ENCODE data around the gene NAT16.

The NAT16 gene

DNA sequence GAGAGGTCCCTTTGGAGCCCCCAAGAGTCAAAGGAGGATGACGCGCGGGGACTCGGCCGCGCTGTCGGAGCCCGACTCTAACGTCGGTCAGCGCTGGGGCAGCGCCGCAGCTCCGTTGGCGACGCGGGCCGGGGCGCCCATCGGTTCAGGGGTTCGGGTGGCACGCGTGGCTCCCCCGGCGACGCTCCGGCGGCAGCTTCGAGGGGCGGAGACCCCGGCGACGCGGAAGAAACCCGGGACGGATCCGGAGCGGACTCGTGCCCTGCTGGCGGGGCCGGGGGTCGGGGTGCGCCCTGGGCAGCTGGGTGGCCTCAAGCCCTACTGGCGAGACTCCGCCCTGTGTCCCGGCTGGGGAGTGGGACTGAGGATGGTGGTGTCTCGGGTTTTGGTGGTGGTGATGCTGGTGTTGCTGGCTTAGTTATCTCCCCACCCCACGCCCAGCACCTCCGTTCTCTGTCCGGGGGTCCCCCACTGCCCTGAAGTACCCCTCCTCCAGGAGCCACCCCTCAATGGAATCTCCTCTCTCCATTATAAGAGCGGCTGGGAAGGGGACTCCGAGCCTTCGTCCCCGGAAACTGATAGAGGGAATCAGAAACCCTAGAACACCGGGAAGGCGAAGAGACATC is at the start of gene NAT16:
Gene NAT16 (minus strand): TSS at position 164 of the 626 bp plus-strand sequence. CDS start 5,486 bp downstream, outside the sequence.
- DNase-seq: no peak

GRCh38 chr7:101226721-101227120 is 46.6 kb upstream of the NAT16 start:
- no peak for DNase-seq

GRCh38 chr7:101225650-101226049 is 45.6 kb upstream of the NAT16 start:
- DNase-seq: no peak

DNA sequence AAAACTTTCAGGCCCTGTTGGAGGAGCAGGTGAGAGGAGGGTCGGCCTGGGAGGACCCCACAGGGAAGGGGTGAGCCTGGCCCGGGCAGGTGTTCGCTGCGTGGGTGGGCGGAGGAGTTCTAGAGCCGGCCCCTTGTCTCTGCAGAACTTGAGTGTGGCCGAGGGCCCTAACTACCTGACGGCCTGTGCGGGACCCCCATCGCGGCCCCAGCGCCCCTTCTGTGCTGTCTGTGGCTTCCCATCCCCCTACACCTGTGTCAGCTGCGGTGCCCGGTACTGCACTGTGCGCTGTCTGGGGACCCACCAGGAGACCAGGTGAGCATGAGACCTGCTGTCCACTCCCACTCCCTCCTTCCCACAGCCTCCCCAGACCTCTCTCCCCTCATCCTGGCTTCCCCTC is 43.4 kb upstream of the NAT16 start:
- no peak for DNase-seq

GRCh38 chr7:101222275-101222830 is 42.3 kb upstream of the NAT16 start:
- DNase-seq: no peak

DNA sequence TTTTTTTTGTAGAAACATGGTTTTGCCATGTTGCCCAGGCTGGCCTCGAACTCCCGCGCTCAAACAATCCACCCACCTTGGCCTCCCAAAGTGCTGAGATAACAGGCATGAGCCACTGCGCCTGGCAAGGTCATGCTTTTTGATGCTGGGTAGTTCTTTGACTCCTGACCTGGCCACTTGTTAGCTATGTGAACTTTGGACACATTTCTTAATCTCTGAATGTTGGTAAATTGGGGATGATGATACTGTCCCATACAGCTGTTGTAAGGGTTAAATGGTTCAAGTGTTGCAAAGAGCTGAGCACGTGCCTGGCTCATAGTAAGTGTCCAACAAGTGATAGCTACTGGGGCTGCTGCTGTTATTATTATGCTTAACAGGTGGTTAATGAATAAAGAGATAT is 40.2 kb upstream of the NAT16 start:
- DNase-seq: no peak

- no peak for DNase-seq
Observed at GRCh38 chr7:101218236-101219125, 38.4 kb upstream of the NAT16 start.

- DNase-seq: peak; percentile 96
Observed at GRCh38 chr7:101217388-101218235, 37.5 kb upstream of the NAT16 start, which contains the start of the genes PLOD3 and ZNHIT1. Gene PLOD3 (minus strand): TSS chr7:101217581. CDS start chr7:101217274, 307 bp downstream. Gene ZNHIT1 (plus strand): TSS chr7:101218165. CDS start chr7:101218196, 31 bp downstream.

DNA sequence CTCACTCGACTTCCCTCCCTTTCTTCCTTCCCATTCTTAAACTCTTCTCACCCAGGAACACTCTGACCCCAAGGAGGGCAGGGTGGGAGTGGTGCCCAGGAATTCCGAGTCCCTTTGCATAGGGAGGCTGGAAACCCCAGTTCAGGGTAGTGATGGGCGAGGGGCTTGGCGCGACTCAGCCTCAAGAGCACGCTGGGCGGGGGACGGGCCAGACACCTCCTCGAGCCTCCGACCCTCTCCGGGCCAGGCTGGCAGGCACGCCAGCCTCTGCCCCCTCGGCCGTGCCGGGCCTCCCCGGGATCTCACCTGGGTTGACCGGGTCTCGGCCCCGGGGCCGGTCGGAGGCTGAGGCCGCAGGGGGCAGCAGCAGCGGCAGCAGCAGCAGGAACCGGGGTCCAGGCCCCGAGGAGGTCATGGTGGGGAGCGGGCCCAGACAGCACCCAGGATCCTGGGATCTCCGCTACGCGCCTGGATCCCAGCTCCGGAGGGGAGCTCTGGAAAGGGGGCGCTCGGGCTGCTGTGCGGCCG is 36.8 kb upstream of the NAT16 start:
- DNase-seq: no peak

DNA sequence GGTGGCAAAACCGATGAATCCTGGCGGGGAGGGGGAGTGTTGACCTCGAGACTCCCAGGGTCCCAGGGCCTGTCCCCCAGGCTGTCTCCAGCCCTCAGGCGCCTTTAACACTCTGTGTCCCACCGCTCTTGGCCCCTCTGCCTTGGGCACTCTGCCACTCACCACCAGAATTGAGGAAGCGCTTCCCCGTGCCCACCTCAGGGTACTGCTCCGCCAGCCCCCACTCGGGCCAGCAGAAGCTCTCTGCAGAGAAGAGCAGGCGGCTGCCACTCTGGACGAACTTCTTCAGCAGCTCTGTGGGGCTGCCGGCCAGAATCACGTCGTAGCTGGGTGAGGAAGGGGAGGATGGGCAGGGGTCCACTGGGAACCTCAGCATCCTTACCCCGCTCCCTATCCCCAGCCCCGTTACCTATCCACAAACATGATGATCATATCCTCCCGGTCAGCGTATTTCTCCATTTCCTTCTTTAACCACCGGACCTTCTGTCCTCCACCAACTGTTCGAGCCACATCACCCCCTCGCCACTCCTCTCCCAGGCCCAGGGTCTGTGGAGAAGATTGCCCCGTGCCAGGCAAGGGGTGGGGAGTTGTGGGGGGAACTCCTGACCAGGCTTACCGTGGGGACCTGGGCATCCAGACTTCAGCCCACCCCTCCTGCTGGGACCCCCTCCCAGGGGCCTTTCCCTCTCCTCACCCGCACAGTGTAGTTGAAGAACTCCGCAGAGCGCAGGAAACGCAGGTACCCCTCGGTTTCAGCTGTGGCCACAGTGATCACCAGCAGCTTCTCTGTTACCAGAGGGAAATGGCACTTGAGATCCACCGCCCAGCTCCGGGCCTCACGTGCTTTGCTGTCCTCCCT is 36.1 kb upstream of the NAT16 start:
- DNase-seq: no peak

GRCh38 chr7:101212014-101212413 is 31.9 kb upstream of the NAT16 start:
- DNase-seq: no peak

- no peak for DNase-seq
Observed at GRCh38 chr7:101211501-101211900, 31.4 kb upstream of the NAT16 start.

- no peak for DNase-seq
Observed at GRCh38 chr7:101210143-101210542, 30.1 kb upstream of the NAT16 start.

GRCh38 chr7:101208794-101209193 is 28.7 kb upstream of the NAT16 start:
- DNase-seq: no peak

- DNase-seq: no peak
Observed at GRCh38 chr7:101207459-101207858, 27.4 kb upstream of the NAT16 start.

GRCh38 chr7:101206665-101207042 is 26.6 kb upstream of the NAT16 start:
- no peak for DNase-seq

DNA sequence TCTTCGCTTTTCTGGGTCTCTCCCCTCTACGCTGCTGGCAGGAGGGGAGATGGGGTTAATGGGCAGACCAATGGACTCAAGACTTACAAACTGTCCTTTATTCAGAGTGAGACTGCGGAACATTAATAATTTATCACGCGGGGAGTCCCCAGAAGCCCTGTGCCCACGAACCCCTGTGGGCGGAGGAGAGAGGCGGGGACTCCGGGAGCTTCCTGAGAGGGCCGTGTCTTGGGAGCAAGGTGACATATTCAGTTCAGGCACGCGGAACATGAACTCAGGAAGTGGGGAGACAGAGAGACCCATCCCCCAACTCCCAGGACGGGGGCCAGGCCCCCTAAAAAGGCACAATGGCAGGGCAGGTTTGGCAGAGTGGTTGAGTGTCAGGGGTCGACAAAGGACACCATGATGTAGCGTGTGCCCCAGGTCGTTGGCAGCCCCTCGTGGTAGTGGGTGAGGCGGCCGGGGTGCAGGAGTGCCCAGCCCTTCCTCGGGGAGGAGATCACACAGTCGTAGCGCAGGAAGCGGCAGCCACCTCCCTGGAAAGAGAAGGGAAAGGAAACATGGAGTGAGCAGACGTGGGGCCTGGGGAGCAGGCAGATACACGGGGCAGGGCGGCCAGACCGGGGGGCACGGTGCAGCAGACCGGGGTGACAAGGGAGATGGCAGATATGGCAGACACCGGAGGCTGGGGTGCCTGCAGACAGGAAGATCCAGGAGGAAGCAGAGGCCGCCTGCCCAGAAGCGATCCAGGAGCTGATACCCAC is 26.0 kb upstream of the NAT16 start:
- DNase-seq: no peak

GRCh38 chr7:101203740-101204738 is 23.9 kb upstream of the NAT16 start:
- DNase-seq: peak; percentile 12

GRCh38 chr7:101202603-101202918 is 22.5 kb upstream of the NAT16 start:
- no peak for DNase-seq
